SH-SY5Y (cell line): ENCODE data around the gene OLFML3.

Experiments used
- GATA2 ChIP-seq: IDR thresholded peaks from 2 replicates; pipeline ENCODE4 v1.6.1; 2011; ENCODE audit warnings: mild to moderate bottlenecking, low read depth, low read length
- GATA3 ChIP-seq: IDR thresholded peaks from 2 replicates; pipeline ENCODE4 v1.6.1; 2011; ENCODE audit warnings: low read depth, mild to moderate bottlenecking, low read length, moderate library complexity

DNA sequence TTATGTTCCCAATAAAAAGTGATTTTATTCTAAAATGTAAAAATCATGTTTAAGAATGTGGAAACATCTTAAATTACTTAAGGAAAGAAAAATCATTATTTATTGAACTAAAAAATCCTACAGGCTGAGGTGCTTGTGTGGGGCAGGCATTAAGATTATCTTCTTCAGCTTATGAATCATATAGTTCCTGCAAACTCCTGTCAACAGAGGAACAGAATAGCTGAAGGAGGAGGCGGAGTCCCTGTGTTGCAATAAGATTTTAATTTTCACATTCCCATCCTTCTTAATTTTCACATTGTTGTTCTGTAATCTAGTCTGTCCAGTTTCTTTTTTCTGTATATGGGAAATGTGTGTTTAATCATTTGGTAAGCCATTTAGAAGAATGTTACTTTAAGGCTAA lies 20.6 kb upstream of the OLFML3 start:
- no peak for TF ChIP-seq GATA2
- no peak for TF ChIP-seq GATA3
